ENCODE results near the gene ABHD16A. TPM values are rescaled to one million over a fixed set of nuclear protein-coding genes. Genes with fewer than 3 reads are reported as not detected.

ABHD16A gene
- 15.0 to 19.1 TPM (median 17.0 TPM) in 5 replicates for total RNA-seq (2022; extraction: Qiagen RNA extraction)

GRCh38 chr6:31702819-31703716, at the start of gene ABHD16A:
Gene ABHD16A (minus strand): TSS chr6:31703324. CDS start chr6:31703281, 43 bp downstream.

DNA sequence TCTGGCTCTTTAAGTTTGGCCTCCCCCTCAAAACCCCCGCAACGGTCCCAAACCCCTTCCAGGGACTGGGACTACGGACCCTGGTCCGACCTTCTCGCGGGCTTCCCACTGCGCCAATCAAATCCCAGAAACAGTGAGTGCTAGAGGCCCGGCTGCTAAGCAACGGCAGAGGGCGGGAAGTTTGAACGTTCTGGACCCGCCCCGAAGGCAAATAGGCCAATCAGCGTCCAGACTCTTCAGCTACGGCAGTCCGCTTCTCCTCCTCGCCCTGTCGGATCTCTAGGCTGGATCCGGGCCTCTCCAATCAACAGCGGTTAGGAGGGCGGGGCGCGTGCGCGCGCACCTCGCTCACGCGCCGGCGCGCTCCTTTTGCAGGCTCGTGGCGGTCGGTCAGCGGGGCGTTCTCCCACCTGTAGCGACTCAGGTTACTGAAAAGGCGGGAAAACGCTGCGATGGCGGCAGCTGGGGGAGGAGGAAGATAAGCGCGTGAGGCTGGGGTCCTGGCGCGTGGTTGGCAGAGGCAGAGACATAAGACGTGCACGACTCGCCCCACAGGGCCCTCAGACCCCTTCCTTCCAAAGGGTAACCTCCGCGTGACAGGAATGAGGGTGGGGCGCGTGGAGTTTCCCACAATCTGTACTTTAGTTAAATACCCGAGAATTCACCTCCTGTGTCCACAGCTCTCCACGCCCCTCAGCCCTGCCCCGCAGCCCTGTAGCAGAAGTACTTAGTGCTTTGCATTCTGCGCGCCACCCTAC, 36.7 kb upstream of the ABHD16A start, which contains the start of gene MSH5:
TSS of gene MSH5 (plus strand) at position 367 of the 758 bp plus-strand sequence. CDS start 462 bp downstream, outside the sequence.

DNA sequence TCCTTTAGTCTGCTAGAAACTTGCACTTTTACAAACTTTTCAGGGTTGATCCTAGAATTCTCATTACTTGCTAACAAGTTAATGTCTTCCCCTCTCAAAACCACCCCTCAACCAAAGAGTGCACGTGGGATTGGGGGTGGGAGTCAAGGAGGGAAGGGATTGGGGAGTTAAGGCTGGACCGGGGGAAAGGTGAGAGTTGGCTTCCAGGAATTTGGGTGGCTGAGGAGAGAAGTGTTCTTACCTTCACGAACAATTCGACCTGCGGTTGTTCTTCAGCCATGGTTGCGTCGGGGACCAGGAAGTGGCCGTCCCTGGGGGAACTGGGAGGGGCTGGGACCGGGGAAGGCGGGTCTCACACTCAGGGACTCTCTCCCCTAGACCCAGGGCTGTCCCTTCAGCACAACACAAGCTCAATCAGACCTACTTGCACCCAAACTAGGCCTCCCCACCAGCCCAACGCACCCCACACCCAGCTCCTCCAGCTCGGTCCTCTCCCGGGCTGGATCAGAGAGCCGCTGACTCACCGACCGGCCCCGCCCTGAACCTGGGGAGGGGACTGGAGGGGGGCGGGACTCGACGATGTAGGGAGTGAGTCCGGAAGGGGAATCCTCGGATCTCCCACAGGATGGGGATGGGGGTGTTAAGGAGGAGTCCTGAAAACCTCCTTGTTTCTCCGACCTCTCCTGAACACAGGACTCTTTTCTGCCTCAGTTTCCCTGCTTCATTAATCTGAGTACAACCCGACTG, 33.1 kb upstream of the ABHD16A start, which contains the start of gene CLIC1:
TSS of gene CLIC1 (minus strand) at position 510 of the 747 bp plus-strand sequence. CDS start at position 280, 230 bp downstream.

DNA sequence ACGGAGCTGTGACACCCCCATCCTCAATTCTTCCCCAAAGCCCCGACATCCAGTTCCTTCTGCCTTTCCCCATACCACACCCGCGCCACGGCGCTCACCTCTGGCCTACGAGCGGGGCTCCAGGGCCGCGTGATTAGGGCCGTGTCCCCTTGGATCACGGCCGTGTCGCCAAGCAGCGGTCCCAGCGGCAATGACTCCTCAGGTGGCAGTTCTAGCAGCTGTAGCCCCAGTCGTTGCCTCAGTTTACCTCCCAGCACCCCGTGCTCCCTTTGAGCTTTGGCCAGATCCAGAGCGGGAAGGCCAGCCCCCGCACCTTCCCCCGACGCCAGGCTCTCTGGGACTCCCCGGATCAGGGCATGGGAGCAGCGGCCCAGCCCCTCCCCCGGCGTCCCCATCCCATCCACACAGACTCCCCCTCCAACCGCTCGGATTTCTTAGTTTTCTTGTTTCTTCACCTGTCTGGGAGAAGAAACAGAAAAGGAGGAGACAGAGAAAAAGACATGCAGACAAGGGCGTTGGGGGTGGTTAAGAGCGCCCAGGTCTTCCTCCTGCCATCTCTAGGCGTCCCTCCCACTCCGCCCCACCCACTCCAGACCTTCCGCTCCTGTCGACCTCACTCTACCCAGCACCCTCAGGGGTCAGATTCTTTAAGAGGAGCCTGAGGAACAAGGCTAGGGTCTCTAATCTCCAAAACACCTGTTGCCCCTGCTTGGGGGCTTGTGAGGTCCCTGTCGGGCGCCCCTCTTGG, 25.8 kb upstream of the ABHD16A start, which contains the start of gene DDAH2:
TSS of gene DDAH2 (minus strand) at position 533 of the 748 bp plus-strand sequence. CDS start at position 395, 138 bp downstream.

DNA sequence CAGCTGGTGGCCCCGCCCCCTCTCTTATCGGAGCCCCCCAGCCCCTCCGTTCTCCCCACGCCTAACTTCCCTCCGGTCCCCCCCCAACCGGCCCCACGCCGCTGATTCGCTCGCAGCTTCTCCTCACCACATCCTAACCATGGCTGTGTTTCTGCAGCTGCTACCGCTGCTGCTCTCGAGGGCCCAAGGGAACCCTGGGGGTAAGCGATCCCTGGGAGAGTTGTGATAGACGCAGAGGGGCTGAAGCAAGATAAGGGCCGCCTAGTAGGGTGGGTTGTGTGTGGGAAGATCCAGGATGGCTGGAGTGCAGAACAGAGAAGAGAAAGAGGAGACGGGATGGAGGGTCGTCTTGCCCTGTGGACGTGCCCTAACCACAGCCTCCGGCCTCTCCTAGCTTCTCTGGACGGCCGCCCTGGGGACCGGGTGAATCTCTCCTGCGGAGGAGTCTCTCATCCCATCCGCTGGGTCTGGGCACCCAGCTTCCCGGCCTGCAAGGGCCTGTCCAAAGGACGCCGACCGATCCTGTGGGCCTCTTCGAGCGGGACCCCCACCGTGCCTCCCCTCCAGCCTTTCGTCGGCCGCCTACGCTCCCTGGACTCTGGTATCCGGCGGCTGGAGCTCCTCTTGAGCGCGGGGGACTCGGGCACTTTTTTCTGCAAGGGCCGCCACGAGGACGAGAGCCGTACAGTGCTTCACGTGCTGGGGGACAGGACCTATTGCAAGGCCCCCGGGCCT, 20.3 kb upstream of the ABHD16A start, which contains the start of gene MPIG6B:
TSS of gene MPIG6B (plus strand) at position 129 of the 735 bp plus-strand sequence. CDS start at position 140, 11 bp downstream.

GRCh38 chr6:31721351-31722020, 18.4 kb upstream of the ABHD16A start, which contains the start of gene LY6G6C:
Gene LY6G6C (minus strand): TSS chr6:31721746. CDS start chr6:31721679, 67 bp downstream.

DNA sequence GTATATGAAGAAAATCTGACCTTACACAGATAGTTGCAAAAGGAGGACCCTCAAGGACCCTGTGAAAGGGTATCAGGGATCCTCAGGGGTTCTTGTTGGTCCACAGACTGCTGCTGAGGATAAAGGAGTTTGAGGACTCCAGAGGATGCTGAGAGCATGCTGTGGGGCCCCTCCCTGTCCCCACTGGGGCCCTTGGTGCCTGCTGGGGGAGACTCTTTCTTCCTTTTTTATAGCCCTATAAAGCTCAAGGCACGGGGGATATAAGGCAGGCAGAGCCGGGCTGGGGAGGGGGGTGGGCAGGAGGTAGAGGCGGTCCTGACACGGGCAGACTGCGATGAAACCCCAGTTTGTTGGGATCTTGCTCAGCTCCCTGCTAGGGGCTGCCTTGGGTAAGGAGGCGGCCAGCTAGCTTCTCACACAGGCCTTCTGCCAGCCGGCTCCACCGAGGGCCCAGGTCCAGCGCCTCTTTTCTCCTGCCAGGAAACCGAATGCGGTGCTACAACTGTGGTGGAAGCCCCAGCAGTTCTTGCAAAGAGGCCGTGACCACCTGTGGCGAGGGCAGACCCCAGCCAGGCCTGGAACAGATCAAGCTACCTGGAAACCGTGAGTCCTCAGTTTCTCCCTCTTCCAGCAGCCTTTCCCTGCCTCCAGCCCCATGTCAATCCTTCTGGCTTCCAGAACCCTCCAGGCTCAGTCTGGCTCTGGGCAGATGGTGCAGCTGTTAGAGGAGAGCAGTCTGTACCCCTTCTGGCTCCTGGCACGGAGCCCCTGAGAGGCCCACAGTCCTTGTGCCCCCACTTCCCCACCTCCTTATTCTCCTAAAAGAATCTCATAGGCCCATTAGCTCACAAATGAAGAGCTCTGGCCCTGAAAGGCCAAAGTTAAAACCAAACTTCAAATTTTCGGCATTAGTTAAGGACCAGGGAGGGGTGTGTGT, 12.2 kb upstream of the ABHD16A start, which contains the start of gene LY6G6D:
TSS of gene LY6G6D (plus strand) at position 327 of the 937 bp plus-strand sequence. CDS start at position 335, 8 bp downstream.

DNA sequence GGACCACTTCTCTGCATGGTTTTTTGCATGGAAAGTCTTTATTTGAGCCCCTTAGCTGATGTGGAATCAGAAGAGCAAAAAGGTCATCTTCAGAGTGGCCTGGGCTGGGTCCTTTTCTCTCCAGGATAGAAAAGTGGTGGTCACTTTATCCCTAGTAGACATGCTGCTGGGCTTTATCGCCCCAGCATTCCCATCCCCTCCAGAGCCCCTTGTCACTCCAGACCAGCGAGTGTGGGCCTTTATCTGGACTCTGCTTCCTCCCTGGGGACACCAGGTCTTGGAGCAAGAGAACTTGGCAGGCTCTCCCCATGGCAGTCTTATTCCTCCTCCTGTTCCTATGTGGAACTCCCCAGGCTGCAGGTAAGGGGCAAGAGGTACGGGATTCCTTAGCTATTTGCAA, 3.5 kb upstream of the ABHD16A start, which contains the start of gene LY6G6F:
TSS of gene LY6G6F (plus strand) at position 268 of the 400 bp plus-strand sequence. CDS start at position 309, 41 bp downstream.

GRCh38 chr6:31680226-31681134, 22.6 kb downstream of the ABHD16A start, which contains the start of gene LY6G5C:
Gene LY6G5C (minus strand): TSS chr6:31681067. CDS start chr6:31680373, 694 bp downstream.

DNA sequence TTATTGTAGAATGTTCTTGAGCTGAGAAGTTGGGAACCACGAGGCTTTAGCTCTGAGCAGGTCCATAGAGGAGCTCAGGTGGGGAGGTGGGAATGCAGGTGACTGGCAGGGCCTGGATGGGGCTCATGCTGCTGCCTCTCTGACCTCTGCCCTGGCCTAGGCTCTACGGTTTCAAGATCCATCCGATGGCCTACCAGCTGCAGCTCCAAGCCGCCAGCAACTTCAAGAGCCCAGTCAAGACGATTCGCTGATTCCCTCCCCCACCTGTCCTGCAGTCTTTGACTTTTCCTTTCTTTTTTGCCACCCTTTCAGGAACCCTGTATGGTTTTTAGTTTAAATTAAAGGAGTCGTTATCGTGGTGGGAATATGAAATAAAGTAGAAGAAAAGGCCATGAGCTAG, 33.4 kb downstream of the ABHD16A start, which contains the start of gene LY6G5B:
TSS of gene LY6G5B (plus strand) at position 301 of the 400 bp plus-strand sequence. CDS start 975 bp downstream, outside the sequence.

GRCh38 chr6:31665501-31666336, 37.4 kb downstream of the ABHD16A start, which contains the start of gene CSNK2B:
Gene CSNK2B (plus strand): TSS chr6:31666080. CDS start chr6:31666832, 752 bp downstream.

GRCh38 chr6:31664790-31665500, 38.2 kb downstream of the ABHD16A start, which contains the start of gene GPANK1:
Gene GPANK1 (minus strand): TSS chr6:31664997. CDS start chr6:31664478, 519 bp downstream.

GRCh38 chr6:31660381-31661261, 42.5 kb downstream of the ABHD16A start, which contains the start of gene C6orf47:
Gene C6orf47 (minus strand): TSS chr6:31660778. CDS start chr6:31659947, 831 bp downstream.

